Gastroesophageal sphincter (tissue), 4 donors: Measurements from ENCODE around the gene ZNRF3. TPM values are rescaled to one million over a fixed set of nuclear protein-coding genes. Genes with fewer than 3 reads are reported as not detected.

Experiments
- ATAC-seq: fragments of 150-250 bp; one replicate; pipeline ENCODE4 v1.9.1; 2016; ENCODE audit warnings: mild to moderate bottlenecking, moderate library complexity
- H3K27ac ChIP-seq, 4 donors: fragments of 200-600 bp; sonication (generic) in 3 of 4; 1 replicate in 3 of 4; 2 replicates in 1 of 4; pipeline ENCODE4 v1.5.1; 2016 to 2019
- H3K27me3 ChIP-seq: fragments of 200-600 bp; sonication (generic); one replicate; pipeline ENCODE4 v1.5.1; 2019
- H3K36me3 ChIP-seq, 2 donors: fragments of 200-600 bp; sonication (generic); one replicate each; pipeline ENCODE4 v1.5.1; 2019; ENCODE audit warnings: control low read depth in 1 of 2
- H3K4me1 ChIP-seq, 3 donors: fragments of 200-600 bp; sonication (generic); 1 replicate in 2 of 3; 2 replicates in 1 of 3; pipeline ENCODE4 v1.5.1; 2016 to 2019; ENCODE audit warnings: control low read depth in 2 of 3
- H3K4me3 ChIP-seq, 2 donors: fragments of 200-600 bp; sonication (generic); one replicate each; pipeline ENCODE4 v1.5.1; 2019; ENCODE audit warnings: mild to moderate bottlenecking in 1 of 2, moderate library complexity in 1 of 2
- H3K9me3 ChIP-seq, 3 donors: fragments of 200-600 bp; sonication (generic); one replicate each; pipeline ENCODE4 v1.5.1; 2017 to 2019; ENCODE audit warnings: control low read depth in 2 of 3
- EP300 ChIP-seq: sonication (generic); formaldehyde crosslinking; IDR thresholded peaks from one replicate; pipeline ENCODE4 v1.6.1; 2017; ENCODE audit warnings: antibody characterized with exemption, mild to moderate bottlenecking
- POLR2A ChIP-seq, 2 donors: fragments of 450-650 bp; IDR thresholded peaks; one replicate each; pipeline ENCODE4 v1.6.1; 2017; ENCODE audit warnings: antibody characterized with exemption in 2 of 2, mild to moderate bottlenecking in 2 of 2, moderate library complexity in 1 of 2
- POLR2AphosphoS5 ChIP-seq: sonication (generic); formaldehyde crosslinking; IDR thresholded peaks from one replicate; pipeline ENCODE4 v1.6.1; 2017; ENCODE audit warnings: antibody characterized with exemption
- WGBS, 2 donors: methylation state at CpG; one replicate each; pipeline ENCODE4 v1.1.5; 2018; ENCODE audit warnings: low coverage in 1 of 2; 5-methylcytosine and 5-hydroxymethylcytosine counted together
- total RNA-seq, 4 donors: library from RNA; depleted of rRNA; stranded (reverse); fragments of >200 nt; gene quantifications; one replicate each; pipeline ENCODE4 v1.1.0, GENCODE V29; 2016
- TF ChIP-seq, protein P1 (sequence below), 4 experiments: fragments of 200-600 bp in 2 of 4; fragments of 450-650 bp in 2 of 4; sonication (generic) in 1 of 4; IDR thresholded peaks; one replicate each; pipeline ENCODE4 v1.5.1; 2017 to 2019; ENCODE audit warnings: antibody characterized with exemption in 4 of 4, mild to moderate bottlenecking in 2 of 4, moderate library complexity in 2 of 4

ZNRF3 gene
- total RNA-seq, 4 donors from 2014 or later: 14.8 to 27.7 (median 19.8) TPM

GRCh38 chr22:28925916-28926315 is 42.5 kb downstream of the ZNRF3 start:
- H3K9me3 ChIP-seq: no peaks in the 10 kb centered on the region
- no peak overlapping the region for H3K27ac ChIP-seq
- 94 to 100% methylated on average over 2 of the region's 2 CpGs for WGBS, 2 donors
- TF ChIP-seq POLR2A (IDR thresholded peaks at IDR 0.05): no peak
- no peak for TF ChIP-seq EP300
- TF ChIP-seq POLR2AphosphoS5: no peak
- TF ChIP-seq, protein P1, sequence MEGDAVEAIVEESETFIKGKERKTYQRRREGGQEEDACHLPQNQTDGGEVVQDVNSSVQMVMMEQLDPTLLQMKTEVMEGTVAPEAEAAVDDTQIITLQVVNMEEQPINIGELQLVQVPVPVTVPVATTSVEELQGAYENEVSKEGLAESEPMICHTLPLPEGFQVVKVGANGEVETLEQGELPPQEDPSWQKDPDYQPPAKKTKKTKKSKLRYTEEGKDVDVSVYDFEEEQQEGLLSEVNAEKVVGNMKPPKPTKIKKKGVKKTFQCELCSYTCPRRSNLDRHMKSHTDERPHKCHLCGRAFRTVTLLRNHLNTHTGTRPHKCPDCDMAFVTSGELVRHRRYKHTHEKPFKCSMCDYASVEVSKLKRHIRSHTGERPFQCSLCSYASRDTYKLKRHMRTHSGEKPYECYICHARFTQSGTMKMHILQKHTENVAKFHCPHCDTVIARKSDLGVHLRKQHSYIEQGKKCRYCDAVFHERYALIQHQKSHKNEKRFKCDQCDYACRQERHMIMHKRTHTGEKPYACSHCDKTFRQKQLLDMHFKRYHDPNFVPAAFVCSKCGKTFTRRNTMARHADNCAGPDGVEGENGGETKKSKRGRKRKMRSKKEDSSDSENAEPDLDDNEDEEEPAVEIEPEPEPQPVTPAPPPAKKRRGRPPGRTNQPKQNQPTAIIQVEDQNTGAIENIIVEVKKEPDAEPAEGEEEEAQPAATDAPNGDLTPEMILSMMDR (IDR thresholded peaks at IDR 0.05): no peak
- H3K4me3 ChIP-seq: no peak overlapping the region
- ATAC-seq: no peak
- no peaks in the 10 kb centered on the region for H3K36me3 ChIP-seq
- no peaks in the 10 kb centered on the region for H3K27me3 ChIP-seq
- peaks cover 0 to 63% (median 0%) of the 10 kb centered on the region in 3 donors for H3K4me1 ChIP-seq

- H3K27me3 ChIP-seq: no peaks in the 10 kb centered on the region
Measured at GRCh38 chr22:28927630-28928029, 44.3 kb downstream of the ZNRF3 start.

DNA sequence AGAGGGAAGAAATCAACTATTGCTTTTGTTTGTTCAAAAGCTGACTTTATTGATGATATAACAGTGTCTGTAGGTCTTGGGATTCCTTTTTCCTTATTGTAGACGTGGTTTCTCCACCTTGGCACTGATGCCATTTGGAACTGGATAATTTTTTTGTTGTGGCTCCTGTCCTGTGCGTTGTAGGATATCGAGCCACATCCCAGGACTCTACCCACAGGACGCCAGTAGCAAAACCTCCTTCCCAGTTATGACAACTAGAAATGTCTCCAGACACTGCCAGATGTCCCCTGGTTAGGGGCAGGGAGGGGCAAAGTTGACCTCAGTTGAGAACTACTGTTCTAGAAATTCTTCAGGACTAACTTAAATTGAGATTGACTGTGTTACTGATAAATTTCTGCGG is 45.8 kb downstream of the ZNRF3 start:
- Histone ChIP-seq H3K27ac (no peak overlapping the region), H3K36me3 (no peaks in the 10 kb centered on the region), H3K27me3 (no peaks in the 10 kb centered on the region), H3K9me3 (no peaks in the 10 kb centered on the region), H3K4me3 (no peak overlapping the region), H3K4me1 (peaks cover 0 to 39% (median 0%) of the 10 kb centered on the region in 3 donors)
- TF ChIP-seq, protein P1 (IDR thresholded peaks at IDR 0.05): no peak
- TF ChIP-seq POLR2AphosphoS5: no peak
- TF ChIP-seq POLR2A (IDR thresholded peaks at IDR 0.05): no peak
- no peak for TF ChIP-seq EP300
- WGBS, 2 donors: 84 to 88% methylated on average over 5 of the region's 5 CpGs
- ATAC-seq: no peak

More at GRCh38 chr22:28927630-28928029, 44.3 kb downstream of the ZNRF3 start:
- Histone ChIP-seq H3K4me1 (peaks cover 0 to 50% (median 0%) of the 10 kb centered on the region in 3 donors), H3K4me3 (no peak overlapping the region), H3K36me3 (no peaks in the 10 kb centered on the region), H3K9me3 (no peaks in the 10 kb centered on the region), H3K27ac (no peak overlapping the region)
- TF ChIP-seq POLR2AphosphoS5 (no peak), POLR2A (IDR thresholded peaks at IDR 0.05) (no peak), EP300 (no peak)
- TF ChIP-seq, protein P1 (IDR thresholded peaks at IDR 0.05): no peak
- ATAC-seq: no peak
- WGBS, 2 donors: 87% methylated on average over 2 of the region's 2 CpGs; no CpG with 5 or more reads in 1 of the 2 donors

DNA sequence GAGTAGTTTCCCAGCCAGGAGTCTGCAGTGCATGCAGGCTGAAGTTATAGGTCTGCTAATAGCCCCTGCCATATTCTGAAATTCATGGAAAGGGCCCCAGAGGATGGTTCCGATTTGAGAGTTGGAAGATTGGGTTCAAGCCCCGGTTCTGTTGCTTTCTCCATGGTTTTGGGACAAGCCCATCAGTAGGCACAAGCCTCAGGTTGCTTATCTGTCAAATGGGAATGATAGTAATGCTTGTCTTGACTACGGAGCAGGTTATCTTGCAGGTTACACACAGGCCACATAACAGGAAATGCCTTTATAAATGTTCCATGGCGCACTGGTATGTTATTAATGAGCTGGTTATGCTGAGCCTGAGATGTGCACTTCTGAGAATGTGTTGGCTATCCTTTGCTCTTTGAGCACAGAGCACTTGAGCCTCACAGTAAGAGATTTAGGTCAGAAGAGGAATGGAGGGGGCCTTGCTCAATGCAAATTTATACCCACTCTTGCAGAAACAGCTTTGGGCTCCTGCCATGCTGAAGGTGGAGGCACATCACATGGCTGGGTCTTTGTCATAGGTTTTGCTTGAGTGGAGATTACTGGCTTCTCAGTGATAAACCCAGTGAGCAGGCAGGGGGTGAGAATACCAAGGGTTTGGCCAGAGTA is 47.1 kb downstream of the ZNRF3 start:
- Histone ChIP-seq H3K27me3 (no peaks in the 10 kb centered on the region), H3K9me3 (no peaks in the 10 kb centered on the region), H3K4me3 (no peak overlapping the region), H3K36me3 (no peaks in the 10 kb centered on the region), H3K4me1 (peaks cover 0 to 38% (median 0%) of the 10 kb centered on the region in 3 donors), H3K27ac (no peak overlapping the region)
- ATAC-seq: no peak
- no peak for TF ChIP-seq EP300
- no peak for TF ChIP-seq POLR2AphosphoS5
- TF ChIP-seq, protein P1 (IDR thresholded peaks at IDR 0.05): no peak
- TF ChIP-seq POLR2A (IDR thresholded peaks at IDR 0.05): no peak
- 77 to 80% methylated on average over 1 to 3 of the region's 4 CpGs for WGBS, 2 donors
